GM13976 (cell line): ENCODE measurements around the gene LRCOL1.

ENCODE experiments used
- DNase-seq: peaks from one replicate; pipeline ENCODE4 v3.0.0; 2012; ENCODE audit warnings: low spot score
- CTCF ChIP-seq: IDR thresholded peaks from 2 replicates; pipeline ENCODE4 v1.5.1; 2012; ENCODE audit warnings: borderline replicate concordance, mild to moderate bottlenecking; ENCODE audit not compliant: insufficient read depth; ENCODE audit errors: extremely low read depth, missing control alignments, control extremely low read depth
- in situ Hi-C: fragments of 300-500 bp; cut with MboI; formaldehyde crosslinking; loops from one replicate; pipeline ENCODE4 v1.12.0; 2022; ENCODE audit warnings: low sequenced_read_pairs, mixed read lengths, inconsistent platforms; ENCODE audit not compliant: unreplicated experiment

The LRCOL1 gene

DNA sequence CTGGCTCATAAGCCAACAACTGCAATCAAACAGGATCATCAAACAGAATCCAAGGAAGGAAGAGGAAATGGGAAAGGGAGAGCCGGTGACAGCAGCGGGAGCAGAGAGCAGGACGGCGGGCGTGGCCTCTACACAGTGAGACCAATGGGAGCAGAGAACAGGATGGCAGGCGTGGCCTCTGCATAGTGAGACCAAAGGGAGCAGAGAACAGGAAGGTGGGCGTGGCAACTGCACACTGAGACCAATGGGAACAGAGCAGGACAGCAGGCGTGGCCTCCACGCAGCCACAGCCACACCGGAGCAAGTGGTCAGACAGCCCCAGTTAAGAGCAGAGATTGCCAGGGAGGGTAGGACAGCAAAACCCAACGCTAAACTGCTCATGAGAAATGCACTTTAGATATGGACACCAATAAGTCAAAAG lies 16.4 kb downstream of the LRCOL1 start:
- in situ Hi-C loops, result no loop called here

DNA sequence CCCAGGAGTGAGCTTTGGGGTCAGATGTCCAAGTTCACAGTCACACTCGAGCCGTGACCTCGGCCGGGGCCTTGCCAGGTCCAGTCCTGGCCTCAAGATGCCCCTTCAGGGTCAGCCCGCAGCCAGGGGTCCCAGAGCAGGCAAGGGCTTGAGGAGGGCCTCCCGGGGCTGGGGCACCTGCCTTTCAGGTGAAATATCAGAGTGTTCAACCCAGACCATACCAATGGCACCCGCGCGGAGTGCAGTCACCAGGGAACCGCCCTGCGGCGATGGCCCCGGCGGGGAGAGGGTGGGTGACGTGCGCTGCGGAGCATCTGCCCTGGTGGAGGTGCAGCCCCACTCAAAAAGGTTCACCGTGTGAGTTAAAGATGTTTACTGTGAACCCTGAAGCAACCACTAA lies 16.9 kb downstream of the LRCOL1 start:
- DNase-seq, result no peak
- TF ChIP-seq CTCF, result no peak
- in situ Hi-C loops, result no loop called here

More for the DNA sequence above, 16.4 kb downstream of the LRCOL1 start:
- TF ChIP-seq CTCF, result no peak
- DNase-seq, result peak; percentile 64

GRCh38 chr12:132593071-132593470 lies 17.3 kb downstream of the LRCOL1 start:
- DNase-seq, result no peak
- TF ChIP-seq CTCF, result no peak
- in situ Hi-C loops, result no loop called here

DNA sequence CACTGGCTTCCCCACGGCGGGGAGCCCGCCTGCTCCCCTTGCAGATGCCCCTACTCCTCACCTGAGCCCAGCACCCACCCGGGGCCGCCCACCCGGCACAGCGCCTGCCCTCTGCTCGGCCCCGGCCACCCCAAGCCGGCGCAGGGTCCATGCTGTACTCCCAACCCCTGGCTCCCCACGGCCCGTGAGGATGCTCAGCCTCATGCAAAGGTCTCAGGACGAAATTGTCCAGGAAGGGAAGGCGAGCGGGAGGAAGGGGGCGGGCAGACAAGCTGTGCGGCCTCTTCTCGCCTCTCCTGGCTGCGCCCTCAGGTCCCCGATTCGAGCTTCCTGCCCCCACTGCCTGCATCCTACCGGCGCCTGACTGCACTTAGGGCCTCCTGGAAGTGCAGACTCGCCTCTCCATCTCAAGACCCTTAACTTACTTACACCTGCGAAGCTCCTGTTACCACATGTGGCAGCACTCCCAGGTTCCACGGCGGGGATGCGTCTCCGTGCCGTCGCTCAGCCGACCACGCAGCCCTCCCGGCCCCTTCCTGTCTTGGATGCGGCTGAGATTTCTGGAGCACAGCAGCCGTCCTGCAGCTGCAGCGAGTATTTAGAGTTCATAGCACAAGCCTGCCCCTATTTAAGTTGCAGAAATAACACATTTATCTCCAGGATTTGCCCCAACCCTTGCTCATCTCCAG lies 18.0 kb downstream of the LRCOL1 start:
- DNase-seq, result no peak
- no peak for TF ChIP-seq CTCF
- in situ Hi-C loops, result no loop called here

GRCh38 chr12:132591107-132591935 lies 19.1 kb downstream of the LRCOL1 start:
- in situ Hi-C loops, result no loop called here
- DNase-seq, result no peak
- no peak for TF ChIP-seq CTCF

DNA sequence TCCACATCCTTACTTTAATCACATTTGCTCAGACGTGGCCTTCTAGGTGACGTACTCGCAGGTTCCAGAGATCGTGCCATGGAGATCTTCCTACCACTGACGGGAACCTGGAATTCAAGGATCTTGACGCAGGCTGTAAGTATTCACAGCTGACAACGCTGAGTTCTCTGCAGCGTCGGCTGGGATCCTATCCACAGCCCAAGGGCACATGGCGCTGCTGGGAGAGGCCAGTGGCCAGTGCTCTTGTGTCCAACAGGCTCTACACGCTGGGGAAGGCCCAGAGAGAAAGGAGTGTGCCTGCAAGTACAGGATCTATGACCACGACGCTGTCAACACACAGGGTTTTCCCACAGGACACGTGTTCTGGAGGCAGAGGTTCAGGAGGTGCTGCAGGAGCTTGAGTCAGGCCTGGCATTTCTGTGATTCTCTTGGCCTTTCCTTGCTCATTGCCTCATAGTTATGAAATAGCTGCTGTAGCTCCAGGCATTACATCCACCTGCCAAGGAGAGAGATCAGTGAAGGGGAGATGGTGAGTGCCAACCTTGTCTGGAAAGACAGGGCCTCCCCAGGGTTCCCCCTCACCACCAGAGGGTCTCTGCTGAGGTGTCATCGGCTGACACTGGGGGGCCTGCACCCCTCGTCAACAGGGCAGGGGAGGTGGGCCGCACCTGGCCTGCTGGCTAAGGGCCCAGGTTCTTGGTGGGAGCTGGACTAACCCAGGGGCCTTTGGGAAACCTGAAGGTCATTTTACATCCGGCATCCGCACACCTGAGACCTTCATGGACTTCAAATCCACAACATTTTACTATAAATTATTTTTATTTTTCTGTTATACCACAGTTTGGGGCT lies 21.3 kb downstream of the LRCOL1 start:
- DNase-seq, result no peak
- in situ Hi-C loops, result no loop called here
- TF ChIP-seq CTCF, result no peak
